ENCODE measurements around the gene PTPRA. TPM values are rescaled to one million over a fixed set of nuclear protein-coding genes. Genes with fewer than 3 reads are reported as not detected.

PTPRA gene
- total RNA-seq, 1 donor from 2014 or later = 23.5 TPM

DNA sequence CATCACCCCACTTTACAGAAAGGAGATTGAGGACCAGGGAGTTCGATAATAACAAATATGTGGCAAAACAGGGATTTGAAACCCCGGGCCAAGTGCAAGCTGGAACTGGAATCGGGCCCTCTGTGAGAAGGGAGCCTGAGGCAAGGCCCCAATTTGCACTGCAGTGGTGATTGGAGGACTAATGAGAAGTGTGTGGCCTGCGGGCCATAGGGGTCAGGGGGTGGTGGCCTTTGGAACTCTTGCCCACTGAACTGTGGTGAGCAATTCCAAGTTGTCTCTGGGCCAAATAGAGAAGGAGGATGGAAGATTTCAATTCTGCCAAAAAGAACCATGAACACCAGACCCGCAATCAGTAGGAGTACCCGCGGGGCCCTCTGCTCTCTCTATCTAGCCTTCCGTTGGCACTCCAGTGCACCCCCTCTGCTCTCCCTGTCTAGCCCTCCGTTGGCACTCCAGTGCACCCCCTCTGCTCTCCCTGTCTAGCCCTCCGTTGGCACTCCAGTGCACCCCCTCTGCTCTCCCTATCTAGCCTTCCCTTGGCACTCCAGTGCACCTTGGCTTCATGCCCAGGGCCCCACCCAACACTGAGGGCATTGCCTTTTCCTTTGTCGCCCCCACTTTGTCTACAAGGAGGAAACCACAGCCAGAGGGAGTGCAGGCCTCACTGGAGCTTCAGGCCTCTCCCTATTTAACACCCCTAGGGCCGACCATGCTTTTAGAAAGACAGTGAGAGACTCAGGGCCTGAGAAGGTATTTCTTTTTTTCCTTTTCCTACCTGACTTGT, 6.0 kb upstream of the PTPRA start:
- Histone ChIP-seq H3K9me3 (replicated peaks) (no peaks in the 10 kb centered on the region), H3K27ac (replicated peaks) (no peak overlapping the region), H3K4me3 (no peak overlapping the region), H3K36me3 (peaks cover 43% of the 10 kb centered on the region), H3K4me1 (peaks cover 21% of the 10 kb centered on the region), H3K27me3 (ENCODE audit: low read depth) (no peaks in the 10 kb centered on the region)
- TF ChIP-seq, protein P1, sequence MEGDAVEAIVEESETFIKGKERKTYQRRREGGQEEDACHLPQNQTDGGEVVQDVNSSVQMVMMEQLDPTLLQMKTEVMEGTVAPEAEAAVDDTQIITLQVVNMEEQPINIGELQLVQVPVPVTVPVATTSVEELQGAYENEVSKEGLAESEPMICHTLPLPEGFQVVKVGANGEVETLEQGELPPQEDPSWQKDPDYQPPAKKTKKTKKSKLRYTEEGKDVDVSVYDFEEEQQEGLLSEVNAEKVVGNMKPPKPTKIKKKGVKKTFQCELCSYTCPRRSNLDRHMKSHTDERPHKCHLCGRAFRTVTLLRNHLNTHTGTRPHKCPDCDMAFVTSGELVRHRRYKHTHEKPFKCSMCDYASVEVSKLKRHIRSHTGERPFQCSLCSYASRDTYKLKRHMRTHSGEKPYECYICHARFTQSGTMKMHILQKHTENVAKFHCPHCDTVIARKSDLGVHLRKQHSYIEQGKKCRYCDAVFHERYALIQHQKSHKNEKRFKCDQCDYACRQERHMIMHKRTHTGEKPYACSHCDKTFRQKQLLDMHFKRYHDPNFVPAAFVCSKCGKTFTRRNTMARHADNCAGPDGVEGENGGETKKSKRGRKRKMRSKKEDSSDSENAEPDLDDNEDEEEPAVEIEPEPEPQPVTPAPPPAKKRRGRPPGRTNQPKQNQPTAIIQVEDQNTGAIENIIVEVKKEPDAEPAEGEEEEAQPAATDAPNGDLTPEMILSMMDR (IDR thresholded peaks at IDR 0.05; ENCODE audit: borderline replicate concordance) = no peak
- DNase-seq = no peak
- intact Hi-C loops (cut with micrococcal nuclease) = no loop called here

DNA sequence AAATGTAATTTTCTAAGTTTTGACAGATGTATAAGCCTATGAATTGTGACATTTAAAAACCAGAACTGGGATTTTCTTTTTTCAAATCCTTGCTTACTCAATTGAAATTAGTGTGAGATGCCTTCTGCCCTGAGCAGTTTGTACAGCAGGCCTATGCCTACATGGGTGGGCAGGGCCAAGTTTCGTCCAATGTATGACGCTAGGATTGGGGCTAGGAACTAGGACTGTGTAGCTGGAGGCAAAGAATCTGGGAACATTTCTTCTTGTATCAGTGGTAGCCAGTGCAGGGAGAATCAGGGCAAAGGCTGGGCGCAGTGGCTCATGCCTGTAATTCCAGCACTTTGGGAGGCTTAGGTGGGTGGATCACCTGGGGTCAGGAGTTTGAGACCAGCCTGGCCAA, 3.9 kb upstream of the PTPRA start:
- Histone ChIP-seq H3K4me1 (peaks cover 39% of the 10 kb centered on the region), H3K4me3 (no peak overlapping the region), H3K36me3 (peaks cover 25% of the 10 kb centered on the region), H3K9me3 (replicated peaks) (no peaks in the 10 kb centered on the region), H3K27me3 (ENCODE audit: low read depth) (no peaks in the 10 kb centered on the region), H3K27ac (replicated peaks) (no peak overlapping the region)
- intact Hi-C loops (cut with micrococcal nuclease) = no loop called here
- TF ChIP-seq, protein P1 (IDR thresholded peaks at IDR 0.05; ENCODE audit: borderline replicate concordance) = no peak
- no peak for DNase-seq

DNA sequence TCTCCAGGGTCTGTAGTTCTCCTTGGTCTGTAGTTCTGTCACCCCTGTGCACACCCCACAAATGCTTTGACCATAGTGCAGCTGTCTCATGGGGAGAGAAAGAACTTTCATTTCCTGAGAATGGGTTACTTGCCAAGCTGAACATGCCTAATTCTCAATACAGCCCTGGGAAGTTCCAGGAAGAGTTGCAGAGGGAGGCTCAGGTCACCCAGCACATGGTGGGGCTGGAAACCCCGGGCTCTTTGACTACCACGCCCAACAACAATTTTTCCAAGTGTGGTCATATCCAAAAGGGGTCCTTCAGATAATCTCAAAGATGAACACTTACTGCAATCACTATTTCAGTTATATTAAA, 2.2 kb upstream of the PTPRA start:
- Histone ChIP-seq H3K27me3 (ENCODE audit: low read depth) (no peaks in the 10 kb centered on the region), H3K27ac (replicated peaks) (no peak overlapping the region), H3K4me3 (no peak overlapping the region), H3K36me3 (peaks cover 8% of the 10 kb centered on the region), H3K9me3 (replicated peaks) (no peaks in the 10 kb centered on the region), H3K4me1 (peaks cover 56% of the 10 kb centered on the region)
- no peak for DNase-seq
- TF ChIP-seq, protein P1 (IDR thresholded peaks at IDR 0.05; ENCODE audit: borderline replicate concordance) = no peak
- intact Hi-C loops (cut with micrococcal nuclease) = no loop called here

DNA sequence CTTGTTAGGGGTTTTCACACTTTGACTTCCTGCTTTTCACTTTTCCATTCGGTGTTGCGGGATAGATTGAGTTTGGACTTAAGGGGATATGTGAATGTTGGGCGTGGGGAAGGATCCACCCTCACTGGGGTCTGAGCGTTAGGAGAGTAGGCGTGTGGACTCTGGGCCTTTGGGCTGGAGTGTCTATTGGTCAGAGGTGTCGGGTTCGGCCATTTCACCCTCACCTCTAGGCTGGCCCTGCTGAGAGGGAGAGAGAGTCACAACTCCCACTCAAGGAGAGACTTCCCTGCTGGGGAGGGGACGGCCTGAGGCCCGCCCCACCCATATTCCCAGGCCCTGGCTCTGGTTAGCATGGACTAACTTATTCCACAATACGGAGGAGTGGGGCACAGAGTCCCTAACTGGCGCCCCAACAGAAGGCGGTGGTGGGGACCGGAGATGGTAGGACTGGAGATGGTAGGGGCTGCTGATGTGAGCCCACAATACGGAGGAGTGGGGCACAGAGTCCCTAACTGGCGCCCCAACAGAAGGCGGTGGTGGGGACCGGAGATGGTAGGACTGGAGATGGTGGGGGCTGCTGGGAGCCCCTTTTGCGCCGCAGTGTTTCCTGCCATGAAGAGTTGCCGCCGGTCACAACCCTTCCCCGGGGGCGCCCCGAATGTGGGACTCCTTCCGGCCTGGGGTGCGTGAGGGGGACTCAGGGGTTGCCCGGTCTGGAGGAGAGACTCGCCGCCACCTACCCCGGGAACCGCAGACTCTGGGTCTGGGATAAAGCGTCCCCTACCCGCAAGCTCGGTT, 1.4 kb upstream of the PTPRA start:
- peak overlapping the region; percentile 89 for H3K4me3 ChIP-seq
- peaks cover 59% of the 10 kb centered on the region for H3K4me1 ChIP-seq
- intact Hi-C loops (cut with micrococcal nuclease) = no loop called here
- H3K36me3 ChIP-seq = peaks cover under 1% of the 10 kb centered on the region
- H3K27me3 ChIP-seq (ENCODE audit: low read depth) = no peaks in the 10 kb centered on the region
- H3K27ac ChIP-seq (replicated peaks) = peak overlapping the region; percentile 92
- DNase-seq = no peak
- TF ChIP-seq, protein P1 (IDR thresholded peaks at IDR 0.05; ENCODE audit: borderline replicate concordance) = no peak
- H3K9me3 ChIP-seq (replicated peaks) = no peaks in the 10 kb centered on the region

DNA sequence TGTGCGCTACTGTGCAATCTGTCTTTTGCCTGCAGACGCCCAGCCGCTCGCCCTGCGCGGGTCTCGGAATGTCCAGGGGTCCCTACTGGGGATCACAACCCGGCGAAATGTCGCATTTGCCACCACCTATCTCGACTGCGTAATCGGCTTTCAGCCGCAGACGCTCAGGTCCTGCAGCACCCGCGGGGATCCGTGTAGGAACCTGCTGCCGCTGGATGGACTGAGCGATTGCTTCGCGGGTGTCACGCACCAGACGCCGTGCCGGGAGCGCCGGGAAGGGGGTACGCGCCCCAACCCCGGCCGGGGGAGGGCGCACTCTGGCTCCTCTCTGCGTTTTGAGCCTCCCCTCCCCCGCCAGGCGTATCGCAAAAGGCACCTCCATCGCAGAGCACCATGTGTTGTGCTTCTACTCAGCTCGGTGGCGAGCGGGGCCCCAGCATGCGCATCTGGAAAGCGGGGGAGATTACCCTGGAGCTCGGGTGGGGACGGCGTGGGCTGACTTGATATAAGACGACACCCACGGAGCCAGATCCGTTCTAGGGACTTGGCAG, 747 bp upstream of the PTPRA start:
- Histone ChIP-seq H3K4me3 (peak overlapping the region; percentile 89), H3K9me3 (replicated peaks) (no peaks in the 10 kb centered on the region), H3K27ac (replicated peaks) (peak overlapping the region; percentile 92), H3K36me3 (no peaks in the 10 kb centered on the region), H3K27me3 (ENCODE audit: low read depth) (no peaks in the 10 kb centered on the region), H3K4me1 (peaks cover 59% of the 10 kb centered on the region)
- DNase-seq = peak; percentile 60
- intact Hi-C loops (cut with micrococcal nuclease) = no loop called here
- TF ChIP-seq, protein P1 (IDR thresholded peaks at IDR 0.05; ENCODE audit: borderline replicate concordance) = no peak
